HCT116 (cell line): ENCODE results near the gene PIEZO2. TPM values are rescaled to one million over a fixed set of nuclear protein-coding genes. Genes with fewer than 3 reads are reported as not detected.

Experiments
- ATAC-seq: fragments of 200-7000 bp; cut with Tn5 transposase; 2 replicates; pipeline ENCODE4 v1.9.1; 2020; ENCODE audit warnings: mild to moderate bottlenecking, moderate library complexity
- BruUV-seq: library from RNA; stranded (reverse); fragments of 400-500 nt; replicated peaks from 2 replicates; lab custom pipeline; 2021; lab: Mats Ljungman, UMichigan
- CTCF ChIA-PET: fragments of 300-600 bp; sonication (Branson Sonifier 250); formaldehyde crosslinking; loops from one replicate; lab custom pipeline; 2021; ENCODE audit warnings: antibody characterized with exemption; lab: Charles Lee
- POLR2A ChIA-PET: fragments of 300-600, 350-600 bp; sonication (Branson Sonifier 250); formaldehyde crosslinking; loops from one replicate; lab custom pipeline; 2021; ENCODE audit warnings: antibody characterized with exemption; lab: Charles Lee
- RAD21 ChIA-PET, 2 experiments: fragments of 300-600 bp; sonication (Branson Sonifier 250); formaldehyde crosslinking; loops; one replicate each; lab custom pipeline; 2023; ENCODE audit warnings: low total read pairs in 2 of 2; ENCODE audit not compliant: uncharacterized antibody in 2 of 2, unreplicated experiment in 2 of 2, low non-redundant PET in 1 of 2; lab: Charles Lee
- DNase-seq: peaks from one replicate; pipeline ENCODE4 v3.0.0-alpha.2; 2010; ENCODE audit warnings: low read depth, low spot score
- H2AFZ ChIP-seq: fragments of 200-600 bp; shearing (Covaris generic), sonication (generic); 2 replicates; pipeline ENCODE4 v1.6.1; 2017; ENCODE audit warnings: low read depth, mixed run types, mixed read lengths, antibody characterized with exemption, low read length; ENCODE audit not compliant: poor library complexity, severe bottlenecking
- H3K27ac ChIP-seq: 2 replicates; pipeline ENCODE4 v1.5.1; 2012; ENCODE audit warnings: low read depth, low read length
- H3K27me3 ChIP-seq: fragments of 200-600 bp; sonication (generic); 2 replicates; pipeline ENCODE4 v1.6.1; 2016; ENCODE audit warnings: mixed run types, low read length, mixed read lengths; ENCODE audit not compliant: insufficient read depth
- H3K36me3 ChIP-seq, 2 experiments: fragments of 200-500 bp in 1 of 2; fragments of 200-600 bp in 1 of 2; sonication (Bioruptor generic) in 1 of 2; sonication (generic) in 1 of 2; 2 replicates each; pipeline versions ENCODE4 v1.5.1 to v1.6.1; 2014 to 2016; ENCODE audit warnings: low read length in 2 of 2, inconsistent platforms in 1 of 2, mixed read lengths in 1 of 2, mixed run types in 1 of 2; ENCODE audit not compliant: insufficient read depth in 2 of 2, control insufficient read depth in 1 of 2
- H3K4me1 ChIP-seq, 2 experiments: fragments of 200-600 bp in 1 of 2; sonication (generic) in 1 of 2; 2 replicates each; pipeline versions ENCODE4 v1.5.1 to v1.6.1; 2012 to 2017; ENCODE audit warnings: low read length in 2 of 2, inconsistent platforms in 1 of 2, mild to moderate bottlenecking in 1 of 2, mixed read lengths in 1 of 2, mixed run types in 1 of 2, moderate library complexity in 1 of 2; ENCODE audit not compliant: insufficient read depth in 2 of 2, control insufficient read depth in 1 of 2
- H3K4me2 ChIP-seq: fragments of 200-600 bp; sonication (generic); 2 replicates; pipeline ENCODE4 v1.6.1; 2017; ENCODE audit warnings: mixed run types, low read length, mixed read lengths
- H3K4me3 ChIP-seq, 2 experiments: fragments of 200-600 bp in 1 of 2; sonication (generic) in 1 of 2; replicated peaks in 1 of 2; 2 replicates each; pipeline ENCODE4 v1.5.1; 2011 to 2016; ENCODE audit warnings: low read length in 2 of 2, control low read depth in 1 of 2, low read depth in 1 of 2, mild to moderate bottlenecking in 1 of 2, mixed read lengths in 1 of 2, mixed run types in 1 of 2
- H3K79me2 ChIP-seq: fragments of 200-600 bp; sonication (generic); 2 replicates; pipeline ENCODE4 v1.6.1; 2017; ENCODE audit warnings: mild to moderate bottlenecking, mixed run types, low read length, moderate library complexity, mixed read lengths; ENCODE audit not compliant: insufficient read depth
- H3K9ac ChIP-seq: fragments of 200-600 bp; sonication (generic); 2 replicates; pipeline ENCODE4 v1.6.1; 2016; ENCODE audit warnings: low read length, mixed read lengths
- H3K9me2 ChIP-seq: fragments of 200-600 bp; sonication (generic), shearing (Covaris generic); 2 replicates; pipeline ENCODE4 v1.6.1; 2017; ENCODE audit warnings: mixed run types, mild to moderate bottlenecking, moderate library complexity; ENCODE audit not compliant: insufficient read depth
- H3K9me3 ChIP-seq, 2 experiments: fragments of 200-500 bp in 1 of 2; fragments of 200-600 bp in 1 of 2; sonication (Bioruptor generic) in 1 of 2; sonication (generic) in 1 of 2; 2 replicates each; pipeline ENCODE4 v1.6.1; 2014 to 2017; ENCODE audit warnings: low read length in 2 of 2, mixed read lengths in 2 of 2, inconsistent platforms in 1 of 2, low read depth in 1 of 2, mild to moderate bottlenecking in 1 of 2, mixed run types in 1 of 2, moderate library complexity in 1 of 2; ENCODE audit not compliant: control insufficient read depth in 1 of 2, insufficient read depth in 1 of 2
- H4K20me1 ChIP-seq: fragments of 200-600 bp; sonication (generic), shearing (Covaris generic); 2 replicates; pipeline ENCODE4 v1.6.1; 2017; ENCODE audit warnings: mixed run types, mild to moderate bottlenecking, moderate library complexity; ENCODE audit not compliant: insufficient read depth
- CBX3 ChIP-seq: IDR thresholded peaks from 2 replicates; pipeline ENCODE4 v1.6.1; 2012; ENCODE audit warnings: low read depth
- CEBPB ChIP-seq: IDR thresholded peaks from 2 replicates; pipeline ENCODE4 v1.6.1; 2012; ENCODE audit warnings: low read depth
- CTCF ChIP-seq, 3 experiments: fragments of 200-600 bp in 1 of 3; sonication (generic) in 1 of 3; IDR thresholded peaks in 2 of 3; conservative IDR thresholded peaks in 1 of 3; 2 replicates each; pipeline ENCODE4 v1.5.1; 2012 to 2017; ENCODE audit warnings: low read depth in 2 of 3, low read length in 2 of 3, antibody characterized with exemption in 1 of 3, borderline replicate concordance in 1 of 3, control low read depth in 1 of 3, mild to moderate bottlenecking in 1 of 3, mixed read lengths in 1 of 3, mixed run types in 1 of 3, moderate library complexity in 1 of 3; ENCODE audit not compliant: insufficient read depth in 1 of 3
- EGR1 ChIP-seq: IDR thresholded peaks from 2 replicates; pipeline ENCODE4 v1.6.1; 2012; ENCODE audit warnings: low read depth
- ELF1 ChIP-seq: IDR thresholded peaks from 2 replicates; pipeline ENCODE4 v1.6.1; 2012; ENCODE audit warnings: low read depth, borderline replicate concordance
- EZH2 ChIP-seq: fragments of 200-600 bp; sonication (generic); IDR thresholded peaks from 2 replicates; pipeline ENCODE4 v1.6.1; 2017; ENCODE audit warnings: antibody characterized with exemption, mixed run types
- EZH2phosphoT487 ChIP-seq: fragments of 200-600 bp; IDR thresholded peaks from 2 replicates; pipeline ENCODE4 v1.6.1; 2018; ENCODE audit warnings: antibody characterized with exemption, borderline replicate concordance
- JUND ChIP-seq: IDR thresholded peaks from 2 replicates; pipeline ENCODE4 v1.6.1; 2012
- MAX ChIP-seq: IDR thresholded peaks from 2 replicates; pipeline ENCODE4 v1.6.1; 2012
- POLR2A ChIP-seq: IDR thresholded peaks from 2 replicates; pipeline ENCODE4 v1.7.0; 2011; ENCODE audit warnings: borderline replicate concordance; ENCODE audit not compliant: insufficient read depth, insufficient read length; ENCODE audit errors: extremely low read depth
- POLR2AphosphoS5 ChIP-seq: IDR thresholded peaks from 2 replicates; pipeline ENCODE4 v1.6.1; 2011; ENCODE audit warnings: mild to moderate bottlenecking, low read depth, low read length, moderate library complexity
- SP1 ChIP-seq: IDR thresholded peaks from 2 replicates; pipeline ENCODE4 v1.6.1; 2012; ENCODE audit warnings: low read depth
- SRF ChIP-seq: IDR thresholded peaks from 2 replicates; pipeline ENCODE4 v1.6.1; 2012; ENCODE audit warnings: low read depth
- TCF7L2 ChIP-seq: IDR thresholded peaks from 2 replicates; pipeline ENCODE4 v1.7.0; 2011; ENCODE audit warnings: borderline replicate concordance, inconsistent platforms; ENCODE audit not compliant: insufficient read depth, insufficient read length; ENCODE audit errors: extremely low read depth
- YY1 ChIP-seq: IDR thresholded peaks from 2 replicates; pipeline ENCODE4 v1.6.1; 2011; ENCODE audit warnings: low read length, low read depth, moderate library complexity, mild to moderate bottlenecking; ENCODE audit not compliant: insufficient replicate concordance; ENCODE audit errors: extremely low read depth
- ZFX ChIP-seq: fragments of 450-650 bp; IDR thresholded peaks from 2 replicates; pipeline ENCODE4 v1.6.1; 2017
- ZNF274 ChIP-seq: fragments of 200-500 bp; sonication (Bioruptor generic); IDR thresholded peaks from 2 replicates; pipeline ENCODE4 v1.6.1; 2014; ENCODE audit warnings: mild to moderate bottlenecking, low read depth, low read length, inconsistent platforms
- intact Hi-C: fragments of 100-400 bp; cut with micrococcal nuclease; formaldehyde crosslinking; loops from 2 replicates; pipeline ENCODE4 v1.10.0; 2022
- total RNA-seq: library from RNA; stranded (reverse); gene quantifications from one replicate; pipeline ENCODE4 v1.2.1, GENCODE V29; 2021; ENCODE audit not compliant: unreplicated experiment
- TF ChIP-seq, protein P1 (sequence below): IDR thresholded peaks from 2 replicates; pipeline ENCODE4 v1.6.1; 2012; ENCODE audit warnings: low read depth
- TF ChIP-seq, protein P2 (sequence below): IDR thresholded peaks from 2 replicates; pipeline ENCODE4 v1.6.1; 2011; ENCODE audit warnings: mild to moderate bottlenecking, low read length, moderate library complexity; ENCODE audit not compliant: insufficient replicate concordance; ENCODE audit errors: extremely low read depth

Gene PIEZO2
- total RNA-seq, 1 experiment from 2014 or later, result 0.34 TPM

DNA sequence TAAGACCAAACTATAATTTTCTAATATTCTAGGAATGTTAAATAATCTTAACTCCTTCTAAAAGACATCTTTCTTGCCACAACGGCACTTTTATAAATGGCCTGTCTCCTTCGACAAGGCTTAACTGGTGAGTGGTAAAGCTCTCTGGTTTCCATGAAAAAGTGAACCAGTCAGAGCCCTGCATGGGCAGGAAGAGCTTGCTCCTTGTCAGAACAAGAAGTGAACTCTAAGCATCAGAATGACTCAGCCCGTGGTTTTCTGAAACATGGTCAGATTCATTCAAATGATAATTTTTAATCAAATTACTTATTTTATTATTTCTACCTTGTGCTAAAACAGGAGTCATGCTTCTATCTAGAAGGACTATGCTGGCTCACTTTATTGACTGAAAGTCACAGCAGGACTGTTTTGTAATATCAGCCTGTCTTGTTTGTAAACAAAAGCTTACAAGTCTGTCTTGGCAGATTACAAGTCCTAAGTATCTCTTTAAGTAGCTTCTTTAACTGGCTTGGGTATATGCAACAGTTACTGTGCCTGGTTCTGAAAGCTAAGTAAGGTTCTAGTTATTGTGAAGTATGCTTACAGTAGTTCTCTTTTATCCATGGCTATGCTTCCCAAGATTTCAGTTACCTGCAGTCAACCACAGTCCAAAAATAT, 378.2 kb downstream of the PIEZO2 start:
- intact Hi-C loops, result no loop called here
- H3K4me3 ChIP-seq, result no peak overlapping the region
- TF ChIP-seq CEBPB (no peak), TCF7L2 (no peak), EGR1 (no peak), JUND (no peak), ZFX (no peak), CTCF (IDR thresholded peaks at IDR 0.05 in 2 of 3, conservative IDR thresholded peaks at IDR 0.05 in 1 of 3; ENCODE audit: borderline replicate concordance in 1 of 3, insufficient read depth in 1 of 3, low read depth in 2 of 3, low read length in 2 of 3) (no peak), SP1 (no peak), CBX3 (no peak), POLR2AphosphoS5 (no peak), ELF1 (no peak), EZH2 (no peak), EZH2phosphoT487 (no peak), YY1 (no peak), POLR2A (no peak), SRF (no peak), ZNF274 (no peak), MAX (no peak)
- TF ChIP-seq, protein P1, sequence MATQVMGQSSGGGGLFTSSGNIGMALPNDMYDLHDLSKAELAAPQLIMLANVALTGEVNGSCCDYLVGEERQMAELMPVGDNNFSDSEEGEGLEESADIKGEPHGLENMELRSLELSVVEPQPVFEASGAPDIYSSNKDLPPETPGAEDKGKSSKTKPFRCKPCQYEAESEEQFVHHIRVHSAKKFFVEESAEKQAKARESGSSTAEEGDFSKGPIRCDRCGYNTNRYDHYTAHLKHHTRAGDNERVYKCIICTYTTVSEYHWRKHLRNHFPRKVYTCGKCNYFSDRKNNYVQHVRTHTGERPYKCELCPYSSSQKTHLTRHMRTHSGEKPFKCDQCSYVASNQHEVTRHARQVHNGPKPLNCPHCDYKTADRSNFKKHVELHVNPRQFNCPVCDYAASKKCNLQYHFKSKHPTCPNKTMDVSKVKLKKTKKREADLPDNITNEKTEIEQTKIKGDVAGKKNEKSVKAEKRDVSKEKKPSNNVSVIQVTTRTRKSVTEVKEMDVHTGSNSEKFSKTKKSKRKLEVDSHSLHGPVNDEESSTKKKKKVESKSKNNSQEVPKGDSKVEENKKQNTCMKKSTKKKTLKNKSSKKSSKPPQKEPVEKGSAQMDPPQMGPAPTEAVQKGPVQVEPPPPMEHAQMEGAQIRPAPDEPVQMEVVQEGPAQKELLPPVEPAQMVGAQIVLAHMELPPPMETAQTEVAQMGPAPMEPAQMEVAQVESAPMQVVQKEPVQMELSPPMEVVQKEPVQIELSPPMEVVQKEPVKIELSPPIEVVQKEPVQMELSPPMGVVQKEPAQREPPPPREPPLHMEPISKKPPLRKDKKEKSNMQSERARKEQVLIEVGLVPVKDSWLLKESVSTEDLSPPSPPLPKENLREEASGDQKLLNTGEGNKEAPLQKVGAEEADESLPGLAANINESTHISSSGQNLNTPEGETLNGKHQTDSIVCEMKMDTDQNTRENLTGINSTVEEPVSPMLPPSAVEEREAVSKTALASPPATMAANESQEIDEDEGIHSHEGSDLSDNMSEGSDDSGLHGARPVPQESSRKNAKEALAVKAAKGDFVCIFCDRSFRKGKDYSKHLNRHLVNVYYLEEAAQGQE, result no peak
- TF ChIP-seq, protein P2, sequence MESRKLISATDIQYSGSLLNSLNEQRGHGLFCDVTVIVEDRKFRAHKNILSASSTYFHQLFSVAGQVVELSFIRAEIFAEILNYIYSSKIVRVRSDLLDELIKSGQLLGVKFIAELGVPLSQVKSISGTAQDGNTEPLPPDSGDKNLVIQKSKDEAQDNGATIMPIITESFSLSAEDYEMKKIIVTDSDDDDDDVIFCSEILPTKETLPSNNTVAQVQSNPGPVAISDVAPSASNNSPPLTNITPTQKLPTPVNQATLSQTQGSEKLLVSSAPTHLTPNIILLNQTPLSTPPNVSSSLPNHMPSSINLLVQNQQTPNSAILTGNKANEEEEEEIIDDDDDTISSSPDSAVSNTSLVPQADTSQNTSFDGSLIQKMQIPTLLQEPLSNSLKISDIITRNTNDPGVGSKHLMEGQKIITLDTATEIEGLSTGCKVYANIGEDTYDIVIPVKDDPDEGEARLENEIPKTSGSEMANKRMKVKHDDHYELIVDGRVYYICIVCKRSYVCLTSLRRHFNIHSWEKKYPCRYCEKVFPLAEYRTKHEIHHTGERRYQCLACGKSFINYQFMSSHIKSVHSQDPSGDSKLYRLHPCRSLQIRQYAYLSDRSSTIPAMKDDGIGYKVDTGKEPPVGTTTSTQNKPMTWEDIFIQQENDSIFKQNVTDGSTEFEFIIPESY, result no peak
- H4K20me1 ChIP-seq, result no peaks in the 10 kb centered on the region
- no peak overlapping the region for H3K27ac ChIP-seq
- H3K4me2 ChIP-seq, result no peak overlapping the region
- ChIA-PET RAD21 (no interaction called here), POLR2A (no interaction called here), CTCF (no interaction called here)
- H3K79me2 ChIP-seq, result no peaks in the 10 kb centered on the region
- no peaks in the 10 kb centered on the region for H3K4me1 ChIP-seq
- H3K9ac ChIP-seq, result no peak overlapping the region
- H3K9me3 ChIP-seq, result no peaks in the 10 kb centered on the region
- DNase-seq (no peak), ATAC-seq (no peak)
- no TSS peak for BruUV-seq
- no peaks in the 10 kb centered on the region for H3K36me3 ChIP-seq
- no peak overlapping the region for H2AFZ ChIP-seq
- H3K27me3 ChIP-seq, result peaks cover 44% of the 10 kb centered on the region
- H3K9me2 ChIP-seq, result no peaks in the 10 kb centered on the region
